Measurements from ENCODE around the gene MYO18A. TPM values are rescaled to one million over a fixed set of nuclear protein-coding genes. Genes with fewer than 3 reads are reported as not detected.

MYO18A gene
- total RNA-seq, 4 donors from 2014 or later, result 71.6 to 125 (median 104) TPM

DNA sequence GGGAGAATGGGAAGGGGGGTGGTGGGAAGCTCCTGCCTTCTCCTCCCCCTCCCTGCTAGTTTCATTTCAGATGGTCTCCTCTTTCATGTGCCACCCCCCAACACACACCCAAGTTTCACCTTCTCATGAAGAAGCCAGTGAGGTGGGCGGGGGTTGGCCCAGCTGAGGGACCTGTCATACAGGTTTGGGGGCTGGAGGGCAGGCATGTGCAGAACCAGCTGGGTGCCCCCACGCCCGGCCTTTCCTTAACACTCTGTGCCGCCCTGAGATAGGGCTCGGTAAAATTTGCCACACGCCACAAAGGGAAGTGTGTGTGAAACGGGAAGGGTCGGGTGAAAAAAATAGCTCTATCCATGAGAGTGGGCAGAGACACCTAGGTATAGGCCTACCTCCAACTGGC lies 79.9 kb downstream of the MYO18A start:
- Histone ChIP-seq H3K27me3 (no peaks in the 10 kb centered on the region), H3K4me3 (no peak overlapping the region), H3K9me3 (no peaks in the 10 kb centered on the region), H3K27ac (no peak overlapping the region), H3K36me3 (peaks cover 0 to 100% (median 43%) of the 10 kb centered on the region in 3 donors), H3K4me1 (no peaks in the 10 kb centered on the region)
- WGBS, 2 donors, result 82 to 85% methylated on average over 8 of the region's 8 CpGs
- TF ChIP-seq, protein P1, sequence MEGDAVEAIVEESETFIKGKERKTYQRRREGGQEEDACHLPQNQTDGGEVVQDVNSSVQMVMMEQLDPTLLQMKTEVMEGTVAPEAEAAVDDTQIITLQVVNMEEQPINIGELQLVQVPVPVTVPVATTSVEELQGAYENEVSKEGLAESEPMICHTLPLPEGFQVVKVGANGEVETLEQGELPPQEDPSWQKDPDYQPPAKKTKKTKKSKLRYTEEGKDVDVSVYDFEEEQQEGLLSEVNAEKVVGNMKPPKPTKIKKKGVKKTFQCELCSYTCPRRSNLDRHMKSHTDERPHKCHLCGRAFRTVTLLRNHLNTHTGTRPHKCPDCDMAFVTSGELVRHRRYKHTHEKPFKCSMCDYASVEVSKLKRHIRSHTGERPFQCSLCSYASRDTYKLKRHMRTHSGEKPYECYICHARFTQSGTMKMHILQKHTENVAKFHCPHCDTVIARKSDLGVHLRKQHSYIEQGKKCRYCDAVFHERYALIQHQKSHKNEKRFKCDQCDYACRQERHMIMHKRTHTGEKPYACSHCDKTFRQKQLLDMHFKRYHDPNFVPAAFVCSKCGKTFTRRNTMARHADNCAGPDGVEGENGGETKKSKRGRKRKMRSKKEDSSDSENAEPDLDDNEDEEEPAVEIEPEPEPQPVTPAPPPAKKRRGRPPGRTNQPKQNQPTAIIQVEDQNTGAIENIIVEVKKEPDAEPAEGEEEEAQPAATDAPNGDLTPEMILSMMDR (IDR thresholded peaks at IDR 0.05), result no peak
- TF ChIP-seq EP300 (IDR thresholded peaks at IDR 0.05) (no peak), POLR2A (IDR thresholded peaks at IDR 0.05) (no peak)
- no peak for DNase-seq (ENCODE audit: low spot score in 2 of 2)

- TF ChIP-seq, protein P1 (IDR thresholded peaks at IDR 0.05), result no peak
- TF ChIP-seq POLR2A (IDR thresholded peaks at IDR 0.05) (no peak), EP300 (IDR thresholded peaks at IDR 0.05) (no peak)
Observed at GRCh38 chr17:29099527-29099926, 80.7 kb downstream of the MYO18A start.

GRCh38 chr17:29096094-29096493 lies 84.1 kb downstream of the MYO18A start:
- peaks cover 0 to 100% (median 33%) of the 10 kb centered on the region in 3 donors for H3K36me3 ChIP-seq

More at GRCh38 chr17:29099527-29099926, 80.7 kb downstream of the MYO18A start:
- Histone ChIP-seq H3K4me1 (no peaks in the 10 kb centered on the region), H3K9me3 (no peaks in the 10 kb centered on the region), H3K36me3 (peaks cover 0 to 100% (median 43%) of the 10 kb centered on the region in 3 donors), H3K27me3 (no peaks in the 10 kb centered on the region), H3K27ac (no peak overlapping the region), H3K4me3 (no peak overlapping the region)
- no peak for DNase-seq (ENCODE audit: low spot score in 2 of 2)
- 86 to 93% methylated on average over 5 of the region's 5 CpGs for WGBS, 2 donors

GRCh38 chr17:29095439-29095838 lies 84.8 kb downstream of the MYO18A start:
- no peaks in the 10 kb centered on the region for H3K9me3 ChIP-seq
- 88 to 94% methylated on average over 6 of the region's 6 CpGs for WGBS, 2 donors
- no peak overlapping the region for H3K27ac ChIP-seq
- H3K4me3 ChIP-seq, result no peak overlapping the region
- TF ChIP-seq, protein P1 (IDR thresholded peaks at IDR 0.05), result no peak
- no peak for TF ChIP-seq POLR2A (IDR thresholded peaks at IDR 0.05)
- no peak for TF ChIP-seq EP300 (IDR thresholded peaks at IDR 0.05)
- no peaks in the 10 kb centered on the region for H3K4me1 ChIP-seq
- DNase-seq (ENCODE audit: low spot score in 2 of 2), result no peak
- H3K36me3 ChIP-seq, result peaks cover 0 to 100% (median 35%) of the 10 kb centered on the region in 3 donors
- H3K27me3 ChIP-seq, result no peaks in the 10 kb centered on the region

More at GRCh38 chr17:29096094-29096493, 84.1 kb downstream of the MYO18A start:
- 46 to 66% methylated on average over 6 of the region's 6 CpGs for WGBS, 2 donors
- Histone ChIP-seq H3K27ac (no peak overlapping the region), H3K4me3 (no peak overlapping the region), H3K4me1 (no peaks in the 10 kb centered on the region), H3K27me3 (no peaks in the 10 kb centered on the region), H3K9me3 (no peaks in the 10 kb centered on the region)
- DNase-seq (ENCODE audit: low spot score in 2 of 2), result no peak
- no peak for TF ChIP-seq POLR2A (IDR thresholded peaks at IDR 0.05)
- TF ChIP-seq EP300 (IDR thresholded peaks at IDR 0.05), result no peak
- TF ChIP-seq, protein P1 (IDR thresholded peaks at IDR 0.05), result no peak

DNA sequence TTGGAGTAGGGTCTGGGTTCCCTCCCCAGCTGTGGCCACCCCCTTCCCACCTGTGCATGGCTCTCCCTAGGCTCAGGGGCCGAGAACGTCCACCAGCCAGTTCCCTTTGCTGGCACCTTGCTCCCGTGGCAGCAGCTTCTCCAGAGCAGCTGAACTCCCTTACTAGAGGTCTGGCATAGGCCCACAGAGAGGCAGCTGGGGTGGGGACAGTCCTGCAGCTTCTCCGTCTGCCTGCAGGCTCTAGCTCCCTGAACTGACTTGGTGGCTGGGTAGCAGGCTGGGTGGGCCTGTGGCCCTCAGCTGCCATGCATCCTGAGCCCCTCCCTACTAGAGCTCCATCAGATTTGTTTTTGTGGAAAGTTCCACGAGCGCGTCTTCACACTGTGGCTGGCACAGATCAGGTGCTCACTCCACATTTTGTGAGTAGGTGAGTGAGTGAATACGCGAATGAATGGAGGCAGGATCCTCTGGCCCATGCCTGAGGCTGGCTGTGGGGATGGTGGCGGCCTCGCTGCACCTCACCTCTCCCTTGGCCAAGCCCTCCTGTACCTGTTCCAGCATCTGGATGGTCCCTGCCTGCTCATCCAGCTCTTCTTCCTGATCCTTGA lies 86.0 kb downstream of the MYO18A start:
- Histone ChIP-seq H3K4me1 (no peaks in the 10 kb centered on the region), H3K27me3 (no peaks in the 10 kb centered on the region), H3K27ac (no peak overlapping the region), H3K36me3 (peaks cover 0 to 100% (median 41%) of the 10 kb centered on the region in 3 donors), H3K4me3 (no peak overlapping the region), H3K9me3 (no peaks in the 10 kb centered on the region)
- TF ChIP-seq POLR2A (IDR thresholded peaks at IDR 0.05) (no peak), EP300 (IDR thresholded peaks at IDR 0.05) (no peak)
- TF ChIP-seq, protein P1 (IDR thresholded peaks at IDR 0.05), result no peak
- WGBS, 2 donors, result 86 to 89% methylated on average over 11 of the region's 11 CpGs
- no peak for DNase-seq (ENCODE audit: low spot score in 2 of 2)

Measured in tibial nerve (tissue), 4 donors.